ENCODE data around the gene P2RY13.

DNA sequence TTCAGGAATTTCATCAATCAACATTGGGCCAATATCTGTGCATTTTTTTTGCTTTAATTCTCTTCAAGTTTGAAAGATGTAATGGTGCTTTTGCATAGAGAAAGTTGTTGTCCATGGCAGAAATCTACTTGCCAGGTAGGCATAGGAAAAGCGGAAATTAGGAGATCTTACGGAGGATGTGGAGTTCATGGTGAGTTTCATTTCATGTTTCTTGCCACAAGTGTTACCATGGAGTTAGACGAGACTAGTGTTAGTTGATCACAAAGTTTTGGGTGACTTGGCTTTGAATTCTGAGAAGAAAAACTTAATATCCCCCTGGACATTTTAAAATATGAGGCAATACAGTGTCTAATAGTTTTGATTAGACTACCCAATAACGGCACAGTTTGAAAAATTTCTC lies 1.0 kb upstream of the P2RY13 start:
- TF ChIP-seq, protein P1, sequence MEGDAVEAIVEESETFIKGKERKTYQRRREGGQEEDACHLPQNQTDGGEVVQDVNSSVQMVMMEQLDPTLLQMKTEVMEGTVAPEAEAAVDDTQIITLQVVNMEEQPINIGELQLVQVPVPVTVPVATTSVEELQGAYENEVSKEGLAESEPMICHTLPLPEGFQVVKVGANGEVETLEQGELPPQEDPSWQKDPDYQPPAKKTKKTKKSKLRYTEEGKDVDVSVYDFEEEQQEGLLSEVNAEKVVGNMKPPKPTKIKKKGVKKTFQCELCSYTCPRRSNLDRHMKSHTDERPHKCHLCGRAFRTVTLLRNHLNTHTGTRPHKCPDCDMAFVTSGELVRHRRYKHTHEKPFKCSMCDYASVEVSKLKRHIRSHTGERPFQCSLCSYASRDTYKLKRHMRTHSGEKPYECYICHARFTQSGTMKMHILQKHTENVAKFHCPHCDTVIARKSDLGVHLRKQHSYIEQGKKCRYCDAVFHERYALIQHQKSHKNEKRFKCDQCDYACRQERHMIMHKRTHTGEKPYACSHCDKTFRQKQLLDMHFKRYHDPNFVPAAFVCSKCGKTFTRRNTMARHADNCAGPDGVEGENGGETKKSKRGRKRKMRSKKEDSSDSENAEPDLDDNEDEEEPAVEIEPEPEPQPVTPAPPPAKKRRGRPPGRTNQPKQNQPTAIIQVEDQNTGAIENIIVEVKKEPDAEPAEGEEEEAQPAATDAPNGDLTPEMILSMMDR (IDR thresholded peaks at IDR 0.05): no peak
- no peak for TF ChIP-seq ZFX (IDR thresholded peaks at IDR 0.05; ENCODE audit: borderline replicate concordance)
